HepG2 (cell line): ENCODE results near the gene ATP5F1E. TPM values are rescaled to one million over a fixed set of nuclear protein-coding genes. Genes with fewer than 3 reads are reported as not detected.
"Not testable (repeated sequence)": the region's sequence is repeated elsewhere in the genome, so short reads cannot be mapped to it uniquely, and the experiment has no call there.

ENCODE experiments used
- ATAC-seq: fragments of 200-7000 bp; cut with Tn5 transposase; 3 replicates; pipeline ENCODE4 v1.9.1; 2020; ENCODE audit warnings: mild to moderate bottlenecking, moderate library complexity
- BruUV-seq: library from RNA; stranded (reverse); fragments of 400-500 nt; replicated peaks from 2 replicates; lab custom pipeline; 2021; lab: Mats Ljungman, UMichigan
- CTCF ChIA-PET: fragments of 300-600 bp; formaldehyde crosslinking; extraction: SDS; loops from one replicate; lab custom pipeline; 2021; ENCODE audit warnings: low total read pairs, inconsistent platforms, low intra/inter-chr PET ratio; lab: Yijun Ruan, JAX
- POLR2A ChIA-PET: fragments of 350-600 bp; sonication (Branson Sonifier 250); formaldehyde crosslinking; loops from one replicate; lab custom pipeline; 2020; ENCODE audit warnings: antibody characterized with exemption, inconsistent platforms; lab: Yijun Ruan, JAX
- DNase-seq: peaks from one replicate; pipeline ENCODE4 v3.0.0-alpha.2; 2015; ENCODE audit warnings: low spot score
- FAIRE-seq: peaks from 3 replicates; lab custom pipeline; 2011; peaks lifted over from hg19 to GRCh38; lab: Jason Lieb, UNC
- H2AFZ ChIP-seq: one replicate; pipeline ENCODE4 v1.6.1; 2011; ENCODE audit warnings: low read length, inconsistent platforms
- H3K27ac ChIP-seq: fragments of 300-600 bp; 3 replicates; pipeline ENCODE4 v1.8.0; 2011; ENCODE audit warnings: mixed run types, mild to moderate bottlenecking, mixed read lengths, low read length, inconsistent platforms; ENCODE audit not compliant: insufficient read depth; ENCODE audit errors: extremely low read length
- H3K27me3 ChIP-seq, 2 experiments: fragments of 200-600 bp in 1 of 2; 2 replicates in 1 of 2; 3 replicates in 1 of 2; pipeline versions ENCODE4 v1.6.0 to v1.8.0; 2011; ENCODE audit warnings: low read length in 2 of 2, mild to moderate bottlenecking in 2 of 2, moderate library complexity in 2 of 2, inconsistent platforms in 1 of 2; ENCODE audit not compliant: insufficient read depth in 2 of 2, control insufficient read depth in 1 of 2
- H3K36me3 ChIP-seq, 2 experiments: fragments of 200-600 bp in 1 of 2; replicated peaks in 1 of 2; 2 replicates in 1 of 2; 3 replicates in 1 of 2; pipeline versions ENCODE4 v1.5.1 to v1.8.0; 2011; ENCODE audit warnings: low read length in 2 of 2, inconsistent platforms in 1 of 2; ENCODE audit not compliant: insufficient read depth in 2 of 2, control insufficient read depth in 1 of 2
- H3K4me1 ChIP-seq: 2 replicates; pipeline ENCODE4 v1.5.1; 2012; ENCODE audit warnings: low read length, inconsistent platforms; ENCODE audit not compliant: insufficient read depth
- H3K4me2 ChIP-seq: 2 replicates; pipeline ENCODE4 v1.6.0; 2011; ENCODE audit warnings: low read depth, low read length, inconsistent platforms
- H3K4me3 ChIP-seq, 3 experiments: fragments of 200-600 bp in 1 of 3; sonication (generic), shearing (Covaris generic) in 1 of 3; replicated peaks in 1 of 3; 2 replicates each; pipeline ENCODE4 v1.5.1; 2011 to 2016; ENCODE audit warnings: low read length in 3 of 3, inconsistent platforms in 2 of 3, low read depth in 2 of 3, mild to moderate bottlenecking in 2 of 3, control low read depth in 1 of 3, mixed read lengths in 1 of 3; ENCODE audit not compliant: insufficient read depth in 1 of 3
- H3K79me2 ChIP-seq: one replicate; pipeline ENCODE4 v1.6.1; 2011; ENCODE audit warnings: low read length, inconsistent platforms; ENCODE audit not compliant: insufficient read depth
- H3K9ac ChIP-seq: 2 replicates; pipeline ENCODE4 v1.6.0; 2011; ENCODE audit warnings: mild to moderate bottlenecking, low read depth, low read length, inconsistent platforms; ENCODE audit not compliant: insufficient read depth
- H3K9me3 ChIP-seq: 2 replicates; pipeline ENCODE4 v1.5.1; 2012; ENCODE audit warnings: mild to moderate bottlenecking, low read length
- H4K20me1 ChIP-seq: 2 replicates; pipeline ENCODE4 v1.6.0; 2011; ENCODE audit warnings: inconsistent platforms, mild to moderate bottlenecking, low read length, moderate library complexity; ENCODE audit not compliant: insufficient read depth
- MAFG ChIP-seq: sonication (generic); formaldehyde crosslinking; IDR thresholded peaks from 2 replicates; pipeline ENCODE4 v1.5.1; 2020; ENCODE audit warnings: mild to moderate bottlenecking, missing genetic modification reagents
- ZFP1 ChIP-seq: IDR thresholded peaks from 2 replicates; pipeline ENCODE4 v1.6.1; 2016
- ZFP36 ChIP-seq: fragments of 150-350 bp; IDR thresholded peaks from 2 replicates; pipeline ENCODE4 v1.6.1; 2018; ENCODE audit warnings: borderline replicate concordance, low read length, low read depth; ENCODE audit not compliant: partially characterized antibody
- ZNF747 ChIP-seq: sonication (generic); formaldehyde crosslinking; IDR thresholded peaks from 2 replicates; pipeline ENCODE4 v1.8.1; 2023; ENCODE audit warnings: missing genetic modification reagents, mild to moderate bottlenecking, borderline replicate concordance
- WGBS: methylation state at CpG from one replicate; pipeline ENCODE4 v1.1.6; 2017; ENCODE audit warnings: low lambda C conversion rate; 5-methylcytosine and 5-hydroxymethylcytosine counted together
- in situ Hi-C: cut with HindIII; loops from 2 replicates; pipeline ENCODE4 v1.10.0; 2017; ENCODE audit warnings: low pct_unique_long_range_greater_than_20kb; ENCODE audit not compliant: extremely low pct_ligation_motif_present
- intact Hi-C: fragments of 100-400 bp; cut with micrococcal nuclease; formaldehyde crosslinking; loops from one replicate; pipeline ENCODE4 v1.10.0; 2022; ENCODE audit not compliant: unreplicated experiment
- polyA plus RNA-seq, 8 experiments: library from polyadenylated mRNA; depleted of rRNA in 3 of 8; stranded (reverse) in 7 of 8; unstranded in 1 of 8; fragments of >200 nt; fragmentation: Illumina TruSeq in 4 of 8; extraction: Trizol in 4 of 8; gene quantifications; 2 replicates each; pipeline versions ENCODE4 v1.2.1 to v1.2.3, GENCODE V29; 2011 to 2016; ENCODE audit warnings: low read depth in 4 of 8, missing spikeins in 1 of 8, mixed read lengths in 1 of 8; ENCODE audit not compliant: insufficient read depth in 1 of 8
- total RNA-seq, 5 experiments: library from RNA; depleted of rRNA; stranded (reverse); fragments of >200 nt; fragmentation: Illumina TruSeq; extraction: Trizol; gene quantifications; 2 replicates each; pipeline ENCODE4 v1.2.3, GENCODE V29; 2016; ENCODE audit warnings: low read depth in 1 of 5
- TF ChIP-seq, protein P1 (sequence below): sonication (generic); formaldehyde crosslinking; IDR thresholded peaks from 2 replicates; pipeline ENCODE4 v1.4.0; 2020; ENCODE audit warnings: missing genetic modification reagents, mild to moderate bottlenecking, borderline replicate concordance

Gene ATP5F1E
- total and polyA plus RNA-seq, 2 of the 13 experiments (the other 11 are each of a cell fraction or from before 2014, with no cell fraction given), result 121 to 134 TPM

DNA sequence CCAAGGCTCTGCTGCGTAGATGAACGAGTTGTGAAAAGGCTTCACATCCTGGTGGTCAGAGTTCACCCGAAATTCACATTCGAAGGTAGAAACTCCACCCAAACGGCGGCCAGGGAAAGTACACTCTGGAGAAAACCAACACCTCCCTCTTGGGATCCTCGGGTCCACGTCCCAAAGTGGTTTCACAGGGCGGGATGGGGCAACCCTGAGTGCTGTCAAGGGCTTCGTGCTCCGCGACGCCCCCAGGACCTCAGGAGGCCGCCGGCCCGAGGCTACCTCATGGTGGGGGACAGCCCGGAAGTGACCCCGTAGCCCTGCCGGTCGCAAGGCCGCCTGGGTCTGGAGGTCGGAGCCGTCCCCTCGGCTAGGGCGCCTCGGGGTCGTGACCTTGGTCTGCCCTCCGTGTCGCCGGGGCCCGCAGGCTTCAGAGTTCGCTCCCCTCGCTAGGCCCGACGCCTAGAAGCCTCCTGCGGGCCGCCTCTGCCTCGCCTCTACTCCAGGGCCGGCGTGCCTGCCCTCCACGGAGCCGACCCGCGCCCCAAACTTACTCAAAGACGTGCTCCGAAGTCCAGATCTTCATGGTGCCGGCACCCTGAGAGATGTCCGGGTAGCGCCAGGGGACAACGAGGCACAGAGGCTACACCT lies 10.1 kb upstream of the ATP5F1E start, which contains the start of gene PRELID3B (continued):
- TF ChIP-seq MAFG (CRISPR knock-in tag) (no peak), ZFP36 (no peak), ZFP1 (CRISPR knock-in tag) (no peak)
- TF ChIP-seq, all 625 proteins: peak for 197

DNA sequence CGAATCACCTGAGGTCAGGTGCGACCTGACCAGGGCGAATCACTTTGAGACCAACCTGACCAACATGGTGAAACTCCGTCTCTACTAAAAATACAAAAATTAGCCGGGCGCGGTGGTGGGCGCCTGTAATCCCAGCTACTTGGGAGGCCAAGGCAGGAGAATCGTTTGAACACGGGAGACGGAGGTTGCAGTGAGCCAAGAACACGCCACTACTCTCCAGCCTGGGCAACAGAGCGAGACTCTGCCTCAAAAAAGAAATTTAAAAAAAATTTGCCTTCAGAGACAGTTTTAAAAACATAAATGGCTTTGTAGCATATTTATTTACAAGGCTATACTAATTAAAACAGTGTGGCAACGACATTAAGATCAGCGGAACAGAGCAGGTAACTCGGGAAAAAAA lies 9.4 kb upstream of the ATP5F1E start:
- H4K20me1 ChIP-seq, H3K27ac ChIP-seq, ATAC-seq, H3K9me3 ChIP-seq, H3K36me3 ChIP-seq, DNase-seq, H3K27me3 ChIP-seq, CTCF ChIA-PET, intact Hi-C loops, H2AFZ ChIP-seq, in situ Hi-C loops: not testable (repeated sequence)
- Histone ChIP-seq H3K4me3 (peak overlapping the region; percentile 20 to 67 (median 61); a peak in 5 of 6 replicates), H3K4me2 (peak overlapping the region; percentile 56), H3K9ac (peak overlapping the region; percentile 60; the same call in 1 of the 2 replicates), H3K4me1 (peaks cover 15% of the 10 kb centered on the region), H3K79me2 (peaks cover 25% of the 10 kb centered on the region)
- 0 out of 2 replicates have a peak, but pooled peaks have one; percentile 3 for TF ChIP-seq ZNF747 (CRISPR knock-in tag)
- TF ChIP-seq, protein P1, sequence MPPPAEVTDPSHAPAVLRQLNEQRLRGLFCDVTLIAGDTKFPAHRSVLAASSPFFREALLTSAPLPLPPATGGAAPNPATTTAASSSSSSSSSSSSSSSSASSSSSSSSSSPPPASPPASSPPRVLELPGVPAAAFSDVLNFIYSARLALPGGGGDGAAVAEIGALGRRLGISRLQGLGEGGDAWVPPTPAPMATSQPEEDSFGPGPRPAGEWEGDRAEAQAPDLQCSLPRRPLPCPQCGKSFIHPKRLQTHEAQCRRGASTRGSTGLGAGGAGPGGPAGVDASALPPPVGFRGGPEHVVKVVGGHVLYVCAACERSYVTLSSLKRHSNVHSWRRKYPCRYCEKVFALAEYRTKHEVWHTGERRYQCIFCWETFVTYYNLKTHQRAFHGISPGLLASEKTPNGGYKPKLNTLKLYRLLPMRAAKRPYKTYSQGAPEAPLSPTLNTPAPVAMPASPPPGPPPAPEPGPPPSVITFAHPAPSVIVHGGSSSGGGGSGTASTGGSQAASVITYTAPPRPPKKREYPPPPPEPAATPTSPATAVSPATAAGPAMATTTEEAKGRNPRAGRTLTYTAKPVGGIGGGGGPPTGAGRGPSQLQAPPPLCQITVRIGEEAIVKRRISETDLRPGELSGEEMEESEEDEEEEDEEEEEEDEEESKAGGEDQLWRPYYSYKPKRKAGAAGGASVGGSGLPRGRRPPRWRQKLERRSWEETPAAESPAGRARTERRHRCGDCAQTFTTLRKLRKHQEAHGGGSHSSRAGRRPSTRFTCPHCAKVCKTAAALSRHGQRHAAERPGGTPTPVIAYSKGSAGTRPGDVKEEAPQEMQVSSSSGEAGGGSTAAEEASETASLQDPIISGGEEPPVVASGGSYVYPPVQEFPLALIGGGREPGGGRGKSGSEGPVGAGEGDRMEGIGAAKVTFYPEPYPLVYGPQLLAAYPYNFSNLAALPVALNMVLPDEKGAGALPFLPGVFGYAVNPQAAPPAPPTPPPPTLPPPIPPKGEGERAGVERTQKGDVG, result 0 out of 2 replicates have a peak, but pooled peaks have one; percentile 0
- WGBS, result 76% methylated on average over 16 of the region's 16 CpGs
- FAIRE-seq, result peak; percentile 12
- POLR2A ChIA-PET, result interaction anchor here (3.0 kb wide), 1 partner anchor 10 kb away, joined by 21 read pairs; the partner anchor contains the start of gene ATP5F1E
- BruUV-seq, result TSS peak; percentile 40
